DMS114 treated with DMSO at 0.1 percent for 48 hours (cell line): ENCODE data around the gene ZNF81.
"Not testable (repeated sequence)": the region's sequence is repeated elsewhere in the genome, so short reads cannot be mapped to it uniquely, and the experiment has no call there.

Experiments
- DNase-seq: peaks from one replicate; lab custom pipeline; 2025; ENCODE audit not compliant: unreplicated experiment; lab: John Stamatoyannopoulos, UW

ZNF81 gene

GRCh38 chrX:47843363-47843762 lies 6.7 kb downstream of the ZNF81 start:
- DNase-seq: no peak

GRCh38 chrX:47844117-47844516 lies 7.4 kb downstream of the ZNF81 start:
- no peak for DNase-seq

GRCh38 chrX:47846040-47846439 lies 9.3 kb downstream of the ZNF81 start:
- no peak for DNase-seq

DNA sequence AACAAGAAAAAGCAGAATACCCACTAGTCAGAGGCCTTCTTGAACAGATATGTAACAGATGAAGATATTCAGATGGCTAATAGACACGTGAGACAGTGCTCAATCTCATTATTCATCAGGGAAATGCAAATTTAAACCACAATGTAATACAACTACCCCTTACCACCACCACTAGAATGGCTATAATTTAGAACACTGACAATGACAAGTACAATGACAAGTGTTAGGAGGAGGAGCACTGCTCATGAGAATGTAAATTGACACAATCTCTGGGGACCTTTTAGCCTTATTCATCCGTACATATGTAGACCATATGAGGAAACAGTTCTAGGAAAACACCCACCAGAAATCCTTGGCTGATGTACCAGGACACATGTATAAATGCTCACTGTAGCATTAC lies 13.1 kb downstream of the ZNF81 start:
- DNase-seq: no peak

- DNase-seq: not testable (repeated sequence)
Observed at GRCh38 chrX:47850389-47850788, 13.7 kb downstream of the ZNF81 start.

DNA sequence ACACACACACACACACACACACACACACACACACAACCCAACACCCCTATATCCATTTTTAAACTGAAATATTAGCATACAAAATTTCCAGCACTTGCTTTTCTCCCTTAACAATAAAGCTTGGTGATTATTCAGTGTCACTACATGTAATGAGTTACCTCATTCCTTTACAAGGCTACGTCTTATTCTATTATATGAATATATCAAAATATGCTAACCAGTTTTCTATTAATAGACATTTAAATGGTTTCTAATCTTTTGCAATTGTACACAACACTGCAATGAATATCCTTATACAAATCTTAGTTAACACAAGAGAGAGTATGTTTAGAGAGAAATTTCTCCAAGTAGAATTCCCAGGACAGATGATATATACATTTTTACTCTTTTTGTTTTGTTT lies 14.2 kb downstream of the ZNF81 start:
- DNase-seq: no peak

DNA sequence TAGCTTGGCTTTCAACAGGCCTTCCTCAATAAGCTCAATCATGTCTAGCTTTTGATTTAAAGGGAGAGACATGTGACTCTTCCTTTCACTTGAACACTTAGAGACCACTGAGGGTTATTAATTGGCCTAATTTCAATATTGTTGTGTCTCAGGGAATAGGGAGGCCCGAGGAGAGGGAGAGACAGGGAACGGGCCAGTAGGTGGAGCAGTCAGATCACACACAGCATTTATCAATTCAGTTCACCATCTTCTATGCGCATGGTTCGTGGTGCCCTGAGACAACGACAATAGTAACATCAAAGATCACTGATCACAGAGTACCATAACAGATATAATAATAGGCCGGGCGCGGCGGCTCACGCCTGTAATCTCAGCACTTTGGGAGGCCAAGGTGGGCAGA lies 17.8 kb downstream of the ZNF81 start:
- peak; percentile 12 for DNase-seq

GRCh38 chrX:47859686-47860085 lies 23.0 kb downstream of the ZNF81 start:
- DNase-seq: no peak

DNA sequence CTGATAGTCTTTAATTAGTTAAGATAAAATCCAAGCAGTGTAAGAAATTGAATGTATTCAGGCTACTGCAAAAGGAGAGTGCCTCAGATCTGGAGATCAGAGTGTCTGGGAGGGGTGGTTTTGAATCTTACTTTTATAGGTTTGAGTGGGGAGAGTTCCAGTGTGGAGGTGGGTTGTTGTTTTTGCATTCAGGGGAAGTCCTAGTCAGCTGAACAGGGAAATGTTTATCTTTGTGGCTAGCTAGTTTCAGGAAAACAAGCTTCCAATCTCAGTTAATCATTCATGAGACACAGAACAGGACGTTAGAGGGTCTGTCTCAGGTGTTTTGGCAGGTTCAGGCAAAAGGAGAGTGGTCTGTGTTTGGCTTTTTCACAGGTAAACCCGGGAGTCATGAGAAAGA lies 26.0 kb downstream of the ZNF81 start:
- no peak for DNase-seq

DNA sequence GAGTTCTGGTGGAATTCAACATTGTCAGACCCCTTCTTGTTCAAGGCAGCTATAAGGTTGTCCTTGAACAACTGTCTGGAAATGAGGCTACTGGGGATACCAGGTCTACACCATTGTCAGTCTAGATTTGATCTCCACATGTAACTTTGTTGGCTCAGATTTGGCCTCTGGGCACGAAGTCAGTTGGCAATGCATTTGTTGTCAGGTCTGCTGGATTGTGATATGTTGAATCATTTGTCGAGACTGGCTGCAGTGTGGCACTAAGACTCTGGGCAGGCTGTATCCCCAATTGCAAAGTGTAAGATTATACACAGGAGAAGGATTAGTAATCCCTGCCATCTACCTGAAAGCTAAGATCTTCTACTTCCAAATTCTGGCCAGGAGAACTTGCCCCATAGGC lies 26.5 kb downstream of the ZNF81 start:
- no peak for DNase-seq

GRCh38 chrX:47864300-47864699 lies 27.6 kb downstream of the ZNF81 start:
- no peak for DNase-seq

GRCh38 chrX:47864785-47865184 lies 28.1 kb downstream of the ZNF81 start:
- DNase-seq: no peak

GRCh38 chrX:47873123-47873522 lies 36.4 kb downstream of the ZNF81 start:
- DNase-seq: no peak

GRCh38 chrX:47877327-47877726 lies 40.6 kb downstream of the ZNF81 start:
- DNase-seq: no peak

GRCh38 chrX:47878198-47878597 lies 41.5 kb downstream of the ZNF81 start:
- no peak for DNase-seq

DNA sequence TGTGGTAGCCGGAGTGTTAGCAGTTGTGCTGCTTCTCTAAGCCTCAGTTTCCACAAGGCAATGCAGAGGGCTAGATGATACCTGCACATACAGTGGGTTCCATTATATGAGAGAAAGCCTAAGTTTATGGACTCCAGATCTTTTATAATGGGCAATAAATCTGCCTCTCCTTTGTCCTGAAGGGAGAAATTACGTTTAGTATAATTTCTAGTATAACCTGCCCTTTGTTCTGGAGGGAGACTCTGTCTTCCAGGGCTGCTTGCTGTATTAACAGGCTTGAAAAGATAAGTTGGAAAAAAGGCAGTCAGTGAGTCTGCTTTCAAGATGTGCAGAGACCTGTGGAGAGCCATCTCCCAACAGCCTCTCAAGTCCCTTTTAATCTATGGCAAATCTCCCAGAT lies 42.8 kb downstream of the ZNF81 start:
- DNase-seq: no peak

GRCh38 chrX:47880927-47881326 lies 44.2 kb downstream of the ZNF81 start:
- DNase-seq: no peak

DNA sequence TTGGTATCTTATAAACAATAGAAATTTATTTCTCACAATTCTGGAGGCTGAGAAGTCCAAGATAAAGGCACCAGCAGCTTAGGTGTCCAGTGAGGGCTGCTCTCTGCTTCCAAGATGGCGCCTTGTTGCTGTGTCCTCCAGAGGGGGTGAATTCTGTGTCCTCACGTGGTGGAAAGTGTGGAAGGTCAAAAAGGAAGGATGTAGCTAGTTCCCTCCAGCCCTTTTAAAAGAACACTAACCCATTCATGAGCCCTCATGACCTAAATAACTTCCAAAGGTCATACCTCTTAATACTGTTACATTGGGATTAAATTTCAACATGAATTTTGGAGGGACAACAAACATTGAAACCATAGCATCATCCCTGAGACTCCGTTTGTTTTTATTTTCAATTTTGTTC lies 48.8 kb downstream of the ZNF81 start:
- DNase-seq: no peak

- DNase-seq: no peak
Observed at GRCh38 chrX:47898024-47898423, 61.3 kb downstream of the ZNF81 start.

GRCh38 chrX:47900833-47901232 lies 64.1 kb downstream of the ZNF81 start:
- no peak for DNase-seq

- DNase-seq: no peak
Observed at GRCh38 chrX:47902161-47902560, 65.5 kb downstream of the ZNF81 start.

- DNase-seq: no peak
Observed at GRCh38 chrX:47915886-47916493, 79.3 kb downstream of the ZNF81 start.

DNA sequence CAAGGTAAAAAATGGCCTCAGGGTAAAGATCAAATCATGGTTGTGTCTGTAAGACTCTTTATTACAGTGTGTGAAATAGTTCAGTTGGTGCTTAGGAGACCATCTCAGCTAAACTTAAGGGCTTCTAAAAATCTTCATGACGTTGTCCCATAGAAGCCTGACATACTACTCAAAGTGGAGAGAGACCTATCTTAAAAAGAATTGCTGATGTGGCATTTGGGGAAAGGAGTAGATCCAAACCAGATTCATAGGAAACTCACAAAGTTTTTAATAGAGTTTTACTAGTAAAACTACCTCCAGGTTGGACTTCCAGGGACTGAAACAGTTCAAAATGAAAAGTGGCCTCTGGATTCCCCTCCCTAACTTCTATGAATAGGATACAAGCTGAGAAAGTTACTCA lies 81.6 kb downstream of the ZNF81 start:
- DNase-seq: no peak

DNA sequence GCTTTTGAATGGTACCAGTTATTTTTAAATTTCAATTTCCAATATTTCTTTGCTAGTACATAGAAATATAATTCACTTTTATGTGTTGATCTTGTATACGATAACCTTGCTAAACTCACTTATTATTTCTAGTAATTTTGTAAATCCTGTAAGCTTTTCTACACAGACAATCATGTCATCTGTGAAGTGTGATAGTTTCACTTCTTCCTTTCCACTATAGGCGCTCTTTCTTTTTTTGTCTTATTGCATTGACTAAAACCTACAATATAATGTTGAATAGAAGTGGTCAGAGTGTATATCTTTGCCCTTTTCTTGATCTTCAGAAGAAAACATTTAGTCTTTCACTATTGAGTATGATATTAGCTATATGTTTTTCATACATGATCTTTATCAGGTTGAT lies 90.5 kb downstream of the ZNF81 start:
- no peak for DNase-seq
